ENCODE measurements around the gene CXCR5.

GRCh38 chr11:118900535-118901384 is 17.1 kb downstream of the CXCR5 start:
- TF ChIP-seq ZBTB49 (tag by site-specific recombination; IDR thresholded peaks at IDR 0.05; ENCODE audit: low read depth) = no peak
- TF ChIP-seq CTCF (tag by site-specific recombination; IDR thresholded peaks at IDR 0.05) = no peak
- no peak for TF ChIP-seq ZNF341 (tag by site-specific recombination; IDR thresholded peaks at IDR 0.05; ENCODE audit: low read depth)
- no peak for TF ChIP-seq ZNF175 (tag by site-specific recombination; IDR thresholded peaks at IDR 0.05)
- TF ChIP-seq ZNF394 (tag by site-specific recombination; IDR thresholded peaks at IDR 0.05; ENCODE audit: borderline replicate concordance) = no peak
- no peak for TF ChIP-seq PRDM10 (tag by site-specific recombination; IDR thresholded peaks at IDR 0.05)
- no peak for TF ChIP-seq EGR2 (tag by site-specific recombination; IDR thresholded peaks at IDR 0.05; ENCODE audit: low read depth)
